HuH-7 (cell line): ENCODE results near the gene EZH1.

Source experiments
- DNase-seq: peaks from one replicate; pipeline ENCODE4 v3.0.0; 2011; ENCODE audit warnings: low spot score

The EZH1 gene

DNA sequence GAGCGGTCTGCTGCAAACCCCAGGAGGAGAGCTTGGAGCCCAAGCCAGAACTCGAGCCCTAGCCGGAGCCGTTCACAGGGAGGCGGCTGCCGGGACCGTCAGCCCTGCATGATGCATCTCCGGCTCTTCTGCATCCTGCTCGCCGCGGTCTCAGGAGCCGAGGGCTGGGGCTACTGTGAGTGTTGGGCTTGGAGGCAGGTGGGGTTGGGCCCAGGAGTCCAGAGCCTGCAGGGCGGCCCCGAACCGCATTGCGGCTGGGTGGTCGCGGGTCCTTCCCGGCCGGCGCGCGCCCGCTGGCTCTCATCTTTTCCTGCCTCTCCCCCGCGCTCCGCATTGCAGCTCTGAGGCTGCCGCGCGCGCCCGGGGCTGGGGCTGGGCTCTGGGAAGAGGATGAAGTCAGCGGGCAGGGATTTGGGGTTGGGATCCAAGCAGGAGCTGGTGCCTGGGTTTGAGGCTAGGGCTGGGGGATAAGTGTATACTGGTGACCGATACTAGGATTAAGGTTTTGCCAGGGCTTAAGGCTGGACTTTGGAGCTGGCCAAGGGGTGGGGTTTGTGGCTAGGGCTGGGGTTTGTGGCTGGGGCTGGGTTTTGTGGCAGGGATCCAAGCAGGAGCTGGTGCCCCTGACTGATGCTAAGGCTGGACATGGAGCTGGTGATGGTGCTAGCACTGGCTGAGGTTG lies 62.0 kb downstream of the EZH1 start:
- DNase-seq = peak; percentile 86

DNA sequence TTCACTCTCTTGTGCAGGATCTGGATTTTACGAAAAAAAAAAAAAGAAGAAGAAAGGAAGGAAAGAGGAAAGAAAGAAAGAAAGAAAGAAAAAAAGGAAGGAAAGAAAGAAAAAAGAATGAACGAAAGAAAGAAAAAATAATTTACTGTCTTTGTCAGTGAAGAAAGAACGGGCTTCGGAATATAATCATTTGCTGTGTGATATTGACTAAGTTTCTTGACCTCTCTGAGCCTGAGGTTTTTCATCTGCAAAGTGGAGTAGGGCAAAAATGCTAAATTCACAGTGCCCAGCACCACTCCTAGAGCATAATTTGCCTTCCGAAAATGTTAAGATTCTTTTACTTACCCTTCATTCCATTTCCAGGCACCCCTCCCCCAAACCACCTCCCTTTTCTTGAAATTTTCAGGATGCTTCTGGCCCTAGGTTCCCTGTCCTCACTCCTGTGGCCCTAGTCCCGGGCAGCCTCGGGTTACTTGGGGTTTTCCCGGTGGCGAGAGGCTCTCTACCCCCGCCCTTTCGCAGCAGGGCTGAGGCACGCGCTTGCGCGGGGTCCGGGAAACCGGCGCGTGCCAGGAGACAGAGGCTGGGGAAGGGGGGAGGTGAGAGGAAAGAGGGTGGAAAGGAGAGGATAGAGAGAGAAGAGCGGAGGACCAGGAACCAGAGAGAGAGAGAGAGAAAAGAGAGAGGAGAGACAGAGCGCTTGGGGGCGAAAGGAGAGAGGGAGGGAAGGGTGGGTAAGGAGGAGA lies 62.7 kb downstream of the EZH1 start, which contains the start of gene CNTNAP1:
CNTNAP1 (plus strand) TSS at position 556 of the 746 bp plus-strand sequence. CDS start 299 bp downstream, outside the sequence.
- peak; percentile 95 for DNase-seq

GRCh38 chr17:42680331-42680808 lies 64.5 kb downstream of the EZH1 start:
- peak; percentile 42 for DNase-seq

DNA sequence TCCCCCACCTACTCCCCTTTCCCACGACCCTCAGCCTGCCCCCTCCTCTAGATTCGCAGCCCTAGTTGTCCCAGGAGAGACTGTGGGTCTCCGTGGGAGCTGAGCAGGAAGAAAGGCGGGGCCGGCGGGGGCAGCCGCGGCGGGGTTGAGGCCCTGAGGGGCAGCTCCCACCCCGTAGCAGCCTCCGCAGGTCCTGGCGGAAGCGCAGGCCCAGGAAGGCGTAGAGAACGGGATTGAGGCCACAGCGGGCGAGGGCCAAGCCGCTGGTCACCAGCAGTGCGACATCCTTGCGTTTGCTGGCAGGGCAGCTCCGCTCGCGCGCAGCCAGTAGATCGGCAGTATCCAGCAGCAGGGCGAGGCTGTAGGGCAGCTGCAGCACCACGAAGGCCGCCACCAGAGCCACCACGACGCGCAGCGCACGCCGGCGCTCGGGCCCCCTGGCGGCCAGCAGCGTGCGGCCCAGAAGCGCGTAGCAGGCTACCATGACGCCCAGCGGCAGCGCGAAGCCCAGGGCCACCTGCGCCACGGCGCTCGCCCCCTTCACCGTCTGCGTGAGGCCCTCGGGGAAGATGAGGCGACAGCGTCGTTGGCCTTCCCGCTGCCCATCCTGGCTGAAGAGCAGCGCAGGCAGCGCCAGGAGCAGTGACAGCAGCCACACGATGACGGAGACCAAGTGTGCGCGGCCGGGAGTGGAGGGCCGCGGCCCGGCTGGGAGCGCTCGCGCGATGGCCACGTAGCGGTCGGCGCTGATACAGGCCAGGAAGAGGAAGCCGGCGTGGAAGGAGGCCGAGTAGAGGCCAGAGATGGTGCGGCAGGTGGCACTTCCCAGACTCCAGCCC lies 65.1 kb downstream of the EZH1 start:
- peak; percentile 90 for DNase-seq

DNA sequence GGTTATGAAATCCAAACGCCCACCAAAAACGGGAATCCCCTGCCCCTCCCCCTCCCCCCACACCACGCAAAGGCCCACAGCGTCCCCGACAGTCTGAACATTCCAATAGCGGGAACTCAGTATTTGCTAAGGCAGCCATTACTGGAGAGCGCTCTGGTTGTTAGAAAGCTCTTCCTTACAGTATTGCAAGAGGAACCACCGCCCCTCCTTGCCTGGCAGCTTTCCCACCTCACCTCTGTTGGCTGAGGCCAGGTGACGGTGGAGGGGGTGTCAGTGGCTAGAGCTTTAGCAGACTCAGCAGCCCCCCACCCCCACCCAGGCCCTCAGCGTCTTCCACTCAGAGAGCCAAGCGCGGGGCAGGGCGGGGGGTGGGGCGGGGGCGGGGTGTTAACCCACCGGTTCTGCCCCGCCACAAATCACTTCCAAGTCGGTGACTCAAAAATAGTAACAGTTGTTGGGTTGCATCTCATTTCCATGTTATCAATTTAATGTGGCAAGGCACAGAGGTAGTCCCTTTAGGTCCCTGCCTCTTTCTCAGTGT lies 65.8 kb downstream of the EZH1 start:
- DNase-seq = peak; percentile 78

DNA sequence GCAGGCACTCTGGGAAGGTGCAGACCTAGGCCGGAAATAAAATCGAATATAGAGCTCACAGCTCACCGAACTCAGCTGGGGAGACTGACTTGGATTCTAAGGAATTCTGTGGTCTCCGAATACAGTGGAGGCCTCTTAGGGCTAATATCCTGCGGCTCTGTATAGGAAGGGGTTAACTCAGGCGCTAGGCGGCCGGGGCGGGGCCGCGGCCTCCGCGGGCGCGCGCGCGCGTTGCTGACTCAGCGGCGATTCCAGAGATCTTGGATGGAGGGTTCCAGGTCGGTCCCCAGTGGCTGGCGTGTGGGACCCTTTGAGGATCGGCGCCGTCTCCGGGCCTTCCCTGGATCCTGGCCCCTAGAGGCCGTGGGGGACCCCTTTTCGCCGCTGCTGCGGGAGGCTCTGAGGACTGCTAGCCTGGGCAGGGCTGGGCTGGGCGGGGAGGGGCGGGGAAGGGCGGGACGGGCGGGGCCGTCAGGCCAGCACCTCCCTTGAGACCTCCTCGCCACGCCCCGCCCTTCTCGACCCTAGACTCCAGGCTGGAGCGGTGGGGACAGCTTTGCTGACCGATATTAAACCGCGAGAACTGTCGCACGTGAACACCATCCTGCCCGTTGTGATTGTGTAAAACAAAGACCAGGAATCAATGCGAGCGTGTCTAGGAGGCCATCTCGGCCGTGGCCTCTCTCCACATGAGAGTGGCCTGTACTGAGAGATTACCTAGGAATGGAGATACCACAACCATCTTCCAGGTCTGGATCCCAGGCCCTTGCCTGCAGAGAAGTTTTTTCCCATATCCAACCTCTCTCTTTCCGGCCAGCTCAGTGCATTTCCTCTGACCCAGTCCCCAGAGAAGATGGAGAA lies 66.7 kb downstream of the EZH1 start:
- DNase-seq = peak; percentile 98

- DNase-seq = peak; percentile 100
These were observed 67.6 kb downstream of the EZH1 start for GRCh38 chr17:42677012-42677857.

- peak; percentile 44 for DNase-seq
These were observed 68.3 kb downstream of the EZH1 start, which contains the start of gene PLEKHH3 for GRCh38 chr17:42676424-42677011. TSS of gene PLEKHH3 (minus strand) at chr17:42676994. CDS start at chr17:42676563, 431 bp downstream.

- peak; percentile 52 for DNase-seq
These were observed 68.8 kb downstream of the EZH1 start for GRCh38 chr17:42675965-42676423.

DNA sequence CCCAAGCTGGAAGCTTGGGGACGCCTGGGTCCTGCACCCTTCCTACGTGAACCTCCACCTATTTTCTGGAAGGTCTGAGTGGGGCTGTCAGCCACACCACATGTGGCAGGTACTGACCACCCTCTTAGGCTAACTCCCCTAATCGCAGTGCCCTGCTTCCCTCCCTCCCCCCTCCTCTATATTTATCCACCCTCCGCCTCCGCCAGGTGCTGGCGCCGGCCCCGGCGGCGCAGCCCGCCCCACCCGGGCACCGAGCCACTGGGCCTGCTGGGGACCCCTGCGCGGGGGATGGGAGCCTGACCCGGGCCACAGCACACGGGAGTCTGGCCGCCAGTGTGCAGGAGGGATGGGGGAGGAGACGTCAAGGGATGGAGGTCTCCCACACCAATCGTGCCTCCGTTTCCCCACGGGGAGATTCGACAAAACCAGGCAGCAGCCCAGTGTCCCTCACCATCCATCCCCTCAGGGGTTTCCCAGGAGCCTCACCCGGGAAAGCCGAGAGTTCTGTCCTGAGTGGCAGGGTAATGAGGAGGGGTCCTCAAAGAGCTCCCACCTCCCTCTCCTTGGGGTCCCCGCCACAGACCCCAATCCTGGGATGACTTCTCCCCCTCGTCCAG lies 69.4 kb downstream of the EZH1 start:
- peak; percentile 40 for DNase-seq

DNA sequence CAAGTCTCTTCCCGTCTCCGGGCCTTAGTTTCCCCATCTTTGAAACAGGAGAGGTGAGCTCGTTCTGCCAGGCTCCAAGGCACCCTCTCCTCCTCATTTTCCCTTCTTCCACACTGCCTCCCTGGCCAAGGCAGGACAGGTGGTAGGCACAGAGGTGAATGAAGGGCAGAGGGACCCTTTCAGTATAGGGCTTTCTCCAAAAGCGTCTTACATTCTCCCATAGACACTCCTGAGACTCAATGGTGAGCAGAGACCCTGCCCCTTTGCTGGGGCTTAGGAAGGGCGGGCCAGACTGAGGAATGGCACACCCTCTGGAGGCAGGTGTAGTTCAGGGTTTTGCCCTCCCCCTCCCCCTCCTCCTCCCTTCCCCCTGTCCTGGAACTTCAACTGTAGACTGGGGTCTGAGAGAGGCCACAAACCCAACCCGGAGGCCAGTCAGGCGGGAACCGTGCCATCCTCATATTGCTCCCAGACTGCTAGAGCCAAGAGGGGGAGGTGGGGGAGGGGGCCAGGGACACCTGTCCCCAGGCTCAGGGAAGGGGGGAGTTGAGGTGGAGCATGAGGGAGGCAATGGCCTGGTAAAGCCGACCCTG lies 70.0 kb downstream of the EZH1 start:
- DNase-seq = peak; percentile 42

DNA sequence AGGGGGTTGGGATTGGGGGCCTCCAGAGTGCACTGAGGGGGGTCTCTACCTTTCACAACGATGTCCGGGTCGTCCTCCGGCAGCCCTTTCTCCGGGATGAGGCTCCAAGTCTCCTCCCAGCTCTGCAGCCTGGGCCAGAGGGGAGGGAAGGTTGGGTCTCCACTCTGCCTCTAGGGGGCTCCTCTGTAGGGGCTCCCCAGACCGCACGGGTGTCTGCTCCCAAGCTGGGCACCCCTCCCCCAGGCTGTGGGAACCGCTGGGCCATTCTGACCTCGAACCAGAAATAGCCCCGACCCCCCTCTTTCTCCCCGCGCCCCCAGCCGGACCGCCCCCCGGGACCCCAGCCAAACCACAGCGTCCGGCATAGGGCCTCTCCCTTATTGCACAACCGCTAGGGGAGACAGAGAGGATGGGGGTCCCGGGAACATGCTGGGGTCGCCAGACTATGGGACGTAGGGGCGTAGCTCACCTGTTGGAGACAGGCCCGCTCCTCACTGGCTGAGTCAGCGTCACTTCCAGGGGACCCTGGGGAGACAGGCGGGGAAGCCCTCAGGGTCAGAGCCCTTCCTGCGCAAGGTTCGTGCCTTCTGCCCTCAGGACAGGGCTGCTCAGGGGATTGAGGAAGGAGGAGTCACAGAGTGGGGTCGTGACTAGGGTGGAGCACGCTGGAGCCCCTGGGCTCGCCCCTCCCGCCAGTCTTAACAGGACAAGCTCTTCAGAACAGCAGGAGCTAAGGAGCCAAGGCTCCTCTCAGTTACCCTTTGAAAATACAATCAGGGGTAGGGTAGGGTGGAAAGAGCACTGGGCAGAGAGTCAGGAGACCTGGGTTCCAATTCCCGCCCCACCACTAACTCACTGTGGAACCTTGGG lies 70.7 kb downstream of the EZH1 start:
- peak; percentile 84 for DNase-seq

DNA sequence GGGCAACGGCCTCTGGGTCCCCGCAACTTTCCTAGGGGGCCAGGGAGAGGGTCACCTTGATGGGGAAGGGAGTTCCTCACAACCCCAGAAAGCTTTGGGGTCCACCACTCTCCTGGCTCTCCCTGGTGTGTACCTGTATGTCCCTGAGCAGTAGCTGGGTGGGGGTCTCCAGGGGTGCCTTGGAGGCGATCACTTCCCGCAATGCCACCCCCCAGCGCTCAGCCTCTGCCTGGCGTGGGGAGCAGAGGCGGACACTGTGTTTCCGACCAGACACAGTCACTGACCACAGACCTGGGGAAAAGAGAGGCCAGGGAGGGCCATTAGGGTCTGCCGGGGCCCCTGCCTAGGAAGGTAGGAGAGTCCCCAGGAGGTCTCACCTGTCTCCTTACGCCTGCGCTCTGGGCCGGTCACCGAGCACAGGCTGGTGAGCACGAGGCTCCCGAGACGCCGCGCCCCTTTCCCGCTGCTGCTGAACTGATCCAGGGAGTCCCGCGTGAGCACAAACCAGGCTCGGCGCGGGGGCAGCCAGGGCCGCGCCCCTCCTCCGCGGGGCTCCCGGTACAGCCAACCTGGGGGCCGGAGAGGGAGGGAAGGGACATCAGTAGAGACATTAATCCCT lies 71.5 kb downstream of the EZH1 start:
- DNase-seq = no peak

DNA sequence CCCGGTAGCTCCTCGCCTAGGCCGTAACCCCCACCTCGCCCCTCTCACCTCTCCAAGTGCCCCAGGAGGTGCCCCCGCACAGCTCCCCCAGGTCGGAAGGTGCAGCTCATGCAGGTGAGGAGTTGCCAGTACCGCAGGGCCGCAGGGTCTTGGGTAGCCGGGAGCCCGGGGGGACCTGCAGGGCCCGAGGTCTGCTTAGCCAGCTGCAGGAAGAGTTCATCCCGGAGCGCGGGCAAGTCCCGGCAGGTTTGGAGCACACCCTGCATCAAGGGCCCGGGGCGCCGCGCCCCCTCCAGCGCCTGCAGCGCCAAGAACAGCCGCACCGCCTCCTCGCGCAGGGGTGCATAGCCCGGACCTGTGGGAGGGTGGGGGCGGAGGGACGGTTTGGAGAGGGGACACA lies 72.8 kb downstream of the EZH1 start:
- no peak for DNase-seq

GRCh38 chr17:42670789-42671657 lies 73.8 kb downstream of the EZH1 start:
- no peak for DNase-seq
